ENCODE data around the gene CPSF3.

CPSF3 gene

GRCh38 chr2:9407363-9407811, 16.1 kb upstream of the CPSF3 start:
- Histone ChIP-seq H3K9ac (ENCODE audit: low read length in 2 of 2) (no peak overlapping the region), H3K4me3 (ENCODE audit: low read length in 2 of 2) (no peak overlapping the region), H3K27me3 (ENCODE audit: control insufficient read depth in 1 of 2, insufficient read depth in 2 of 2, low read length in 2 of 2) (no peaks in the 10 kb centered on the region), H3K27ac (ENCODE audit: low read length) (peak overlapping the region; percentile 69), H3K4me1 (ENCODE audit: control insufficient read depth, insufficient read depth, low read length) (peaks cover 16% of the 10 kb centered on the region), H3K36me3 (ENCODE audit: control insufficient read depth in 2 of 2, insufficient read depth in 2 of 2, low read length in 2 of 2) (peaks cover 14 to 15% of the 10 kb centered on the region in 2 donors), H3K9me3 (ENCODE audit: control insufficient read depth in 2 of 2, low read length in 2 of 2) (no peaks in the 10 kb centered on the region)

- Histone ChIP-seq H3K36me3 (ENCODE audit: control insufficient read depth in 2 of 2, insufficient read depth in 2 of 2, low read length in 2 of 2) (peaks cover 9 to 10% of the 10 kb centered on the region in 2 donors), H3K4me1 (ENCODE audit: control insufficient read depth, insufficient read depth, low read length) (peaks cover 16% of the 10 kb centered on the region), H3K27ac (ENCODE audit: low read length) (no peak overlapping the region), H3K9ac (ENCODE audit: low read length in 2 of 2) (no peak overlapping the region), H3K27me3 (ENCODE audit: control insufficient read depth in 1 of 2, insufficient read depth in 2 of 2, low read length in 2 of 2) (no peaks in the 10 kb centered on the region), H3K4me3 (ENCODE audit: low read length in 2 of 2) (no peak overlapping the region), H3K9me3 (ENCODE audit: control insufficient read depth in 2 of 2, low read length in 2 of 2) (no peaks in the 10 kb centered on the region)
Observed at GRCh38 chr2:9408641-9409151, 14.8 kb upstream of the CPSF3 start.

- no peak overlapping the region for H3K27ac ChIP-seq (ENCODE audit: low read length)
- H3K4me1 ChIP-seq (ENCODE audit: control insufficient read depth, insufficient read depth, low read length): peaks cover 13% of the 10 kb centered on the region
- H3K9me3 ChIP-seq (ENCODE audit: control insufficient read depth in 2 of 2, low read length in 2 of 2): no peaks in the 10 kb centered on the region
- no peak overlapping the region for H3K4me3 ChIP-seq (ENCODE audit: low read length in 2 of 2)
- peaks cover 16 to 17% of the 10 kb centered on the region in 2 donors for H3K36me3 ChIP-seq (ENCODE audit: control insufficient read depth in 2 of 2, insufficient read depth in 2 of 2, low read length in 2 of 2)
- H3K27me3 ChIP-seq (ENCODE audit: control insufficient read depth in 1 of 2, insufficient read depth in 2 of 2, low read length in 2 of 2): no peaks in the 10 kb centered on the region
- no peak overlapping the region for H3K9ac ChIP-seq (ENCODE audit: low read length in 2 of 2)
Observed at GRCh38 chr2:9410108-9410507, 13.3 kb upstream of the CPSF3 start.

- no peak overlapping the region for H3K4me3 ChIP-seq (ENCODE audit: low read length in 2 of 2)
- no peak overlapping the region for H3K27ac ChIP-seq (ENCODE audit: low read length)
- no peaks in the 10 kb centered on the region for H3K9me3 ChIP-seq (ENCODE audit: control insufficient read depth in 2 of 2, low read length in 2 of 2)
- H3K4me1 ChIP-seq (ENCODE audit: control insufficient read depth, insufficient read depth, low read length): peaks cover under 1% of the 10 kb centered on the region
- no peaks in the 10 kb centered on the region for H3K27me3 ChIP-seq (ENCODE audit: control insufficient read depth in 1 of 2, insufficient read depth in 2 of 2, low read length in 2 of 2)
- H3K36me3 ChIP-seq (ENCODE audit: control insufficient read depth in 2 of 2, insufficient read depth in 2 of 2, low read length in 2 of 2): peaks cover 16 to 24% of the 10 kb centered on the region in 2 donors
- no peak overlapping the region for H3K9ac ChIP-seq (ENCODE audit: low read length in 2 of 2)
Observed at GRCh38 chr2:9412781-9413180, 10.7 kb upstream of the CPSF3 start.

- peaks cover 9 to 23% of the 10 kb centered on the region in 2 donors for H3K36me3 ChIP-seq (ENCODE audit: control insufficient read depth in 2 of 2, insufficient read depth in 2 of 2, low read length in 2 of 2)
- no peak overlapping the region for H3K27ac ChIP-seq (ENCODE audit: low read length)
- H3K4me3 ChIP-seq (ENCODE audit: low read length in 2 of 2): no peak overlapping the region
- no peaks in the 10 kb centered on the region for H3K9me3 ChIP-seq (ENCODE audit: control insufficient read depth in 2 of 2, low read length in 2 of 2)
- H3K9ac ChIP-seq (ENCODE audit: low read length in 2 of 2): no peak overlapping the region
- H3K4me1 ChIP-seq (ENCODE audit: control insufficient read depth, insufficient read depth, low read length): peaks cover 4% of the 10 kb centered on the region
- H3K27me3 ChIP-seq (ENCODE audit: control insufficient read depth in 1 of 2, insufficient read depth in 2 of 2, low read length in 2 of 2): no peaks in the 10 kb centered on the region
Observed at GRCh38 chr2:9415516-9416169, 7.8 kb upstream of the CPSF3 start.

- Histone ChIP-seq H3K9me3 (ENCODE audit: control insufficient read depth in 2 of 2, low read length in 2 of 2) (no peaks in the 10 kb centered on the region), H3K27me3 (ENCODE audit: control insufficient read depth in 1 of 2, insufficient read depth in 2 of 2, low read length in 2 of 2) (no peaks in the 10 kb centered on the region), H3K4me1 (ENCODE audit: control insufficient read depth, insufficient read depth, low read length) (peaks cover 6% of the 10 kb centered on the region), H3K9ac (ENCODE audit: low read length in 2 of 2) (no peak overlapping the region), H3K27ac (ENCODE audit: low read length) (no peak overlapping the region), H3K4me3 (ENCODE audit: low read length in 2 of 2) (no peak overlapping the region), H3K36me3 (ENCODE audit: control insufficient read depth in 2 of 2, insufficient read depth in 2 of 2, low read length in 2 of 2) (peaks cover 8 to 20% of the 10 kb centered on the region in 2 donors)
Observed at GRCh38 chr2:9416267-9416961, 7.0 kb upstream of the CPSF3 start.

- Histone ChIP-seq H3K4me3 (ENCODE audit: low read length in 2 of 2) (no peak overlapping the region), H3K27ac (ENCODE audit: low read length) (no peak overlapping the region), H3K9ac (ENCODE audit: low read length in 2 of 2) (no peak overlapping the region), H3K9me3 (ENCODE audit: control insufficient read depth in 2 of 2, low read length in 2 of 2) (no peaks in the 10 kb centered on the region), H3K27me3 (ENCODE audit: control insufficient read depth in 1 of 2, insufficient read depth in 2 of 2, low read length in 2 of 2) (no peaks in the 10 kb centered on the region), H3K4me1 (ENCODE audit: control insufficient read depth, insufficient read depth, low read length) (peaks cover 10% of the 10 kb centered on the region), H3K36me3 (ENCODE audit: control insufficient read depth in 2 of 2, insufficient read depth in 2 of 2, low read length in 2 of 2) (peaks cover 7 to 19% of the 10 kb centered on the region in 2 donors)
Observed at GRCh38 chr2:9416962-9417316, 6.5 kb upstream of the CPSF3 start.

GRCh38 chr2:9417725-9418124, 5.7 kb upstream of the CPSF3 start:
- Histone ChIP-seq H3K9me3 (ENCODE audit: control insufficient read depth in 2 of 2, low read length in 2 of 2) (no peaks in the 10 kb centered on the region), H3K4me1 (ENCODE audit: control insufficient read depth, insufficient read depth, low read length) (peaks cover 18% of the 10 kb centered on the region), H3K36me3 (ENCODE audit: control insufficient read depth in 2 of 2, insufficient read depth in 2 of 2, low read length in 2 of 2) (peaks cover 6 to 18% of the 10 kb centered on the region in 2 donors), H3K9ac (ENCODE audit: low read length in 2 of 2) (no peak overlapping the region), H3K27me3 (ENCODE audit: control insufficient read depth in 1 of 2, insufficient read depth in 2 of 2, low read length in 2 of 2) (no peaks in the 10 kb centered on the region), H3K4me3 (ENCODE audit: low read length in 2 of 2) (no peak overlapping the region), H3K27ac (ENCODE audit: low read length) (no peak overlapping the region)

GRCh38 chr2:9418746-9419145, 4.7 kb upstream of the CPSF3 start:
- H3K36me3 ChIP-seq (ENCODE audit: control insufficient read depth in 2 of 2, insufficient read depth in 2 of 2, low read length in 2 of 2): peaks cover 5 to 18% of the 10 kb centered on the region in 2 donors
- no peaks in the 10 kb centered on the region for H3K27me3 ChIP-seq (ENCODE audit: control insufficient read depth in 1 of 2, insufficient read depth in 2 of 2, low read length in 2 of 2)
- no peak overlapping the region for H3K4me3 ChIP-seq (ENCODE audit: low read length in 2 of 2)
- H3K9ac ChIP-seq (ENCODE audit: low read length in 2 of 2): no peak overlapping the region
- no peak overlapping the region for H3K27ac ChIP-seq (ENCODE audit: low read length)
- H3K9me3 ChIP-seq (ENCODE audit: control insufficient read depth in 2 of 2, low read length in 2 of 2): no peaks in the 10 kb centered on the region
- H3K4me1 ChIP-seq (ENCODE audit: control insufficient read depth, insufficient read depth, low read length): peaks cover 18% of the 10 kb centered on the region

GRCh38 chr2:9419541-9419940, 3.9 kb upstream of the CPSF3 start:
- no peaks in the 10 kb centered on the region for H3K9me3 ChIP-seq (ENCODE audit: control insufficient read depth in 2 of 2, low read length in 2 of 2)
- no peak overlapping the region for H3K4me3 ChIP-seq (ENCODE audit: low read length in 2 of 2)
- H3K4me1 ChIP-seq (ENCODE audit: control insufficient read depth, insufficient read depth, low read length): peaks cover 25% of the 10 kb centered on the region
- H3K9ac ChIP-seq (ENCODE audit: low read length in 2 of 2): no peak overlapping the region
- H3K36me3 ChIP-seq (ENCODE audit: control insufficient read depth in 2 of 2, insufficient read depth in 2 of 2, low read length in 2 of 2): peaks cover 0 to 10% of the 10 kb centered on the region in 2 donors
- H3K27me3 ChIP-seq (ENCODE audit: control insufficient read depth in 1 of 2, insufficient read depth in 2 of 2, low read length in 2 of 2): no peaks in the 10 kb centered on the region
- no peak overlapping the region for H3K27ac ChIP-seq (ENCODE audit: low read length)

GRCh38 chr2:9420495-9420894, 3.0 kb upstream of the CPSF3 start:
- Histone ChIP-seq H3K9ac (ENCODE audit: low read length in 2 of 2) (no peak overlapping the region), H3K36me3 (ENCODE audit: control insufficient read depth in 2 of 2, insufficient read depth in 2 of 2, low read length in 2 of 2) (peaks cover 0 to 9% of the 10 kb centered on the region in 2 donors), H3K27ac (ENCODE audit: low read length) (no peak overlapping the region), H3K27me3 (ENCODE audit: control insufficient read depth in 1 of 2, insufficient read depth in 2 of 2, low read length in 2 of 2) (no peaks in the 10 kb centered on the region), H3K4me3 (ENCODE audit: low read length in 2 of 2) (no peak overlapping the region), H3K4me1 (ENCODE audit: control insufficient read depth, insufficient read depth, low read length) (peaks cover 30% of the 10 kb centered on the region), H3K9me3 (ENCODE audit: control insufficient read depth in 2 of 2, low read length in 2 of 2) (no peaks in the 10 kb centered on the region)
